Effector memory CD4-positive, alpha-beta T cell (primary cell): ENCODE results near the gene VIPR1.

Experiments used
- DNase-seq, 3 donors: peaks; one replicate each; pipeline ENCODE4 v3.0.0-alpha.2; 2020
- H3K27ac ChIP-seq: 2 replicates; pipeline ENCODE4 v1.7.0; 2013; ENCODE audit warnings: mild to moderate bottlenecking, low read length, moderate library complexity; ENCODE audit not compliant: insufficient read depth, poor library complexity, severe bottlenecking
- H3K27me3 ChIP-seq: replicated peaks from 2 replicates; pipeline ENCODE4 v1.7.0; 2013; ENCODE audit warnings: mild to moderate bottlenecking, low read length; ENCODE audit not compliant: insufficient read depth, control insufficient read depth, poor library complexity, severe bottlenecking
- H3K36me3 ChIP-seq: 2 replicates; pipeline ENCODE4 v1.7.0; 2013; ENCODE audit warnings: mild to moderate bottlenecking, low read length, moderate library complexity; ENCODE audit not compliant: control insufficient read depth, insufficient read depth
- H3K4me1 ChIP-seq: 2 replicates; pipeline ENCODE4 v1.7.0; 2013; ENCODE audit warnings: low read length, mild to moderate bottlenecking; ENCODE audit not compliant: control insufficient read depth, insufficient read depth, poor library complexity, severe bottlenecking
- H3K4me3 ChIP-seq: 2 replicates; pipeline ENCODE4 v1.7.0; 2013; ENCODE audit warnings: low read length, low read depth, mild to moderate bottlenecking; ENCODE audit not compliant: insufficient read depth, poor library complexity, severe bottlenecking
- H3K9me3 ChIP-seq: 2 replicates; pipeline ENCODE4 v1.7.0; 2013; ENCODE audit warnings: mild to moderate bottlenecking, low read length, moderate library complexity; ENCODE audit not compliant: control insufficient read depth

The VIPR1 gene

GRCh38 chr3:42527368-42527917 is 25.0 kb downstream of the VIPR1 start:
- Histone ChIP-seq H3K4me1 (peaks cover 71% of the 10 kb centered on the region), H3K36me3 (peaks cover 19% of the 10 kb centered on the region), H3K27me3 (no peaks in the 10 kb centered on the region), H3K9me3 (no peaks in the 10 kb centered on the region), H3K4me3 (no peak overlapping the region), H3K27ac (peak overlapping the region; percentile 63)
- no peak for DNase-seq

- H3K9me3 ChIP-seq, result no peaks in the 10 kb centered on the region
- H3K27ac ChIP-seq, result peak overlapping the region; percentile 52
- no peaks in the 10 kb centered on the region for H3K27me3 ChIP-seq
- peak in 1 of 3 donors; percentile 26 for DNase-seq
- peaks cover 85% of the 10 kb centered on the region for H3K4me1 ChIP-seq
- H3K36me3 ChIP-seq, result peaks cover 17% of the 10 kb centered on the region
- peak overlapping the region; percentile 23 for H3K4me3 ChIP-seq
Observed at GRCh38 chr3:42529468-42529867, 27.0 kb downstream of the VIPR1 start.

- DNase-seq, result no peak
- Histone ChIP-seq H3K27ac (peak overlapping the region; percentile 52), H3K27me3 (no peaks in the 10 kb centered on the region), H3K4me1 (peaks cover 85% of the 10 kb centered on the region), H3K36me3 (peaks cover 17% of the 10 kb centered on the region), H3K9me3 (no peaks in the 10 kb centered on the region), H3K4me3 (no peak overlapping the region)
Observed at GRCh38 chr3:42530073-42530472, 27.6 kb downstream of the VIPR1 start.

- Histone ChIP-seq H3K9me3 (no peaks in the 10 kb centered on the region), H3K27me3 (no peaks in the 10 kb centered on the region), H3K36me3 (peaks cover 11% of the 10 kb centered on the region), H3K27ac (no peak overlapping the region), H3K4me1 (peaks cover 73% of the 10 kb centered on the region), H3K4me3 (peak overlapping the region; percentile 2)
- DNase-seq, result no peak
Observed at GRCh38 chr3:42531470-42531869, 29.0 kb downstream of the VIPR1 start.

DNA sequence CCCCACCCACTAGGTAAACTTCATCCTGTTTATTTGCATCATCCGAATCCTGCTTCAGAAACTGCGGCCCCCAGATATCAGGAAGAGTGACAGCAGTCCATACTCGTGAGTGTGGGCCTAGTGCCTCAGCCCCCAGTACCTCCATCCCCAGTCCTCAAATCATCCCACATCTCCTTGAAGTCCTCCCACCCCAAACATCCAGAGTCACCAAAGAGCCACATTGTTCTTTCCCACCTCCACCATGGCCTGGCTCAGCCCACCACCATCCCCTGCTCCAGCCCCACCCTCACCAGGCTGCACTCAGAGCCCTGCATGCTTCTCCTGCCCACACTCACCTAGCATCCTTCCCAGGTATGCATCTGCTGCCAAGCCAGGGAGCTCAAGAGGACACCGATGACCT is 29.8 kb downstream of the VIPR1 start:
- peaks cover 11% of the 10 kb centered on the region for H3K36me3 ChIP-seq
- H3K4me1 ChIP-seq, result peaks cover 66% of the 10 kb centered on the region
- H3K27me3 ChIP-seq, result no peaks in the 10 kb centered on the region
- no peak overlapping the region for H3K27ac ChIP-seq
- H3K4me3 ChIP-seq, result no peak overlapping the region
- DNase-seq, result no peak
- no peaks in the 10 kb centered on the region for H3K9me3 ChIP-seq

GRCh38 chr3:42533161-42533897 is 30.9 kb downstream of the VIPR1 start:
- Histone ChIP-seq H3K27ac (peak overlapping the region; percentile 4), H3K27me3 (no peaks in the 10 kb centered on the region), H3K9me3 (no peaks in the 10 kb centered on the region), H3K4me1 (peaks cover 55% of the 10 kb centered on the region), H3K4me3 (no peak overlapping the region), H3K36me3 (peaks cover 11% of the 10 kb centered on the region)
- no peak for DNase-seq

DNA sequence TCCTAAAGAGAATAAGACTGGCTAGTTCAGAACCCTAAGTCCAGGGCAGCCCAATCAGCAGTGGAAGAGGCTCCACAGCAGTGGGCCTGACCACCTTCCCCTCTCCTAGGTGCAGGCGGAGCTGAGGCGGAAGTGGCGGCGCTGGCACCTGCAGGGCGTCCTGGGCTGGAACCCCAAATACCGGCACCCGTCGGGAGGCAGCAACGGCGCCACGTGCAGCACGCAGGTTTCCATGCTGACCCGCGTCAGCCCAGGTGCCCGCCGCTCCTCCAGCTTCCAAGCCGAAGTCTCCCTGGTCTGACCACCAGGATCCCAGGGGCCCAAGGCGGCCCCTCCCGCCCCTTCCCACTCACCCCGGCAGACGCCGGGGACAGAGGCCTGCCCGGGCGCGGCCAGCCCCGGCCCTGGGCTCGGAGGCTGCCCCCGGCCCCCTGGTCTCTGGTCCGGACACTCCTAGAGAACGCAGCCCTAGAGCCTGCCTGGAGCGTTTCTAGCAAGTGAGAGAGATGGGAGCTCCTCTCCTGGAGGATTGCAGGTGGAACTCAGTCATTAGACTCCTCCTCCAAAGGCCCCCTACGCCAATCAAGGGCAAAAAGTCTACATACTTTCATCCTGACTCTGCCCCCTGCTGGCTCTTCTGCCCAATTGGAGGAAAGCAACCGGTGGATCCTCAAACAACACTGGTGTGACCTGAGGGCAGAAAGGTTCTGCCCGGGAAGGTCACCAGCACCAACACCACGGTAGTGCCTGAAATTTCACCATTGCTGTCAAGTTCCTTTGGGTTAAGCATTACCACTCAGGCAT is 33.7 kb downstream of the VIPR1 start:
- no peaks in the 10 kb centered on the region for H3K9me3 ChIP-seq
- H3K27me3 ChIP-seq, result no peaks in the 10 kb centered on the region
- peaks cover 35% of the 10 kb centered on the region for H3K4me1 ChIP-seq
- peaks cover 9% of the 10 kb centered on the region for H3K36me3 ChIP-seq
- DNase-seq, result peak in 2 of 3 donors; percentile 17
- no peak overlapping the region for H3K27ac ChIP-seq
- H3K4me3 ChIP-seq, result no peak overlapping the region

GRCh38 chr3:42537350-42537749 is 34.9 kb downstream of the VIPR1 start:
- Histone ChIP-seq H3K4me3 (no peak overlapping the region), H3K4me1 (peaks cover 24% of the 10 kb centered on the region), H3K27ac (no peak overlapping the region), H3K9me3 (no peaks in the 10 kb centered on the region), H3K27me3 (no peaks in the 10 kb centered on the region), H3K36me3 (peaks cover 4% of the 10 kb centered on the region)
- no peak for DNase-seq

DNA sequence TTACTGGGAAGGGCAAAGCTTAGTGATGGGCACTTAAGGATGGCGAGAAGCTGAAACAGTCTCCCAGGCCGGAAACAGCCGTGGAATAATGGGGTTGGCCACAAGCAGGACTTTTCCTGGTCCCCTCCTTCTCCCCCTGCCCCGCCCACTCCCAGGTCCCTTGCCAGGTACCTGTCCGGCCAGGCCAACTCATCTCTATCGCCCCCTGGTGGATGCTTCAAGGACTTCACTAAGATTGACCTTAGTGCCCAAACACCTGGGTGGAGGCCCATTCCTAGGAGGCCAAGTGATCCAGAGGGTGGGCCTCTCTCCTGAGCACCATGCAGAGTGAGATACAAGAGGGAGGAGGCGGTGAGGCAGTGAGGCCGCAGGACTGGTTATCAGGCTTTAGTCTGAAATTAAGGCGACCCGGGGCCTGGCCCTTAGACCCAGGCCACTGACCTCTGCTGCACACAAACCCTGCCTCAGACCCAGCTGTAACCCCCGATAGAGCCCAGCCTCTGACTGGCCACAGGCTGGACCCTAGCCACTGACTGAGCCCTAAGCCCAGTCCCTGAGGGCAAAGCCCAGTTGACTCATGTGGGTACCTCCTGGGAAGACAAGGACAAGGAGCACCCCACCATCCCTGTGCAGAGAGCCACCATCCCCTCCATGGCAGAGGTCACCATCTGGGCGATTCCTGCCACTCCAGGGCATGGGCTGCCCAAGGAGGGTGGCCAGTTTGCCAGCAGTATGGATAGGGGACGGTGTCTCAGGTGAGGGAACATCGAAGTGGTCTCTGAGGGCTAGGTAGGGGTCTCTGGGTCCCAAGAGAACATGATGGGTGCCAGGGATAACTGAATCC is 37.6 kb downstream of the VIPR1 start:
- Histone ChIP-seq H3K27me3 (no peaks in the 10 kb centered on the region), H3K4me3 (no peak overlapping the region), H3K9me3 (no peaks in the 10 kb centered on the region), H3K4me1 (peaks cover 9% of the 10 kb centered on the region), H3K36me3 (no peaks in the 10 kb centered on the region), H3K27ac (no peak overlapping the region)
- peak; percentile 21 to 66 (median 44) for DNase-seq
